ENCODE results near the gene RTBDN. TPM values are rescaled to one million over a fixed set of nuclear protein-coding genes. Genes with fewer than 3 reads are reported as not detected.

The RTBDN gene
- total and polyA plus RNA-seq, 10 of the 15 experiments (the other 5 are each of a cell fraction or from before 2014, with no cell fraction given), result 0.45 TPM; not detected in 9

GRCh38 chr19:12794971-12795381, 39.4 kb downstream of the RTBDN start (continued):
- no peak for TF ChIP-seq NR2C2 (IDR thresholded peaks at IDR 0.05; ENCODE audit: borderline replicate concordance, control insufficient read depth, insufficient read length, low read depth)
- TF ChIP-seq NFIC (IDR thresholded peaks at IDR 0.05; ENCODE audit: low read depth, low read length), result no peak
- TF ChIP-seq GABPA (IDR thresholded peaks at IDR 0.05; ENCODE audit: low read depth), result no peak
- TF ChIP-seq, protein P1, sequence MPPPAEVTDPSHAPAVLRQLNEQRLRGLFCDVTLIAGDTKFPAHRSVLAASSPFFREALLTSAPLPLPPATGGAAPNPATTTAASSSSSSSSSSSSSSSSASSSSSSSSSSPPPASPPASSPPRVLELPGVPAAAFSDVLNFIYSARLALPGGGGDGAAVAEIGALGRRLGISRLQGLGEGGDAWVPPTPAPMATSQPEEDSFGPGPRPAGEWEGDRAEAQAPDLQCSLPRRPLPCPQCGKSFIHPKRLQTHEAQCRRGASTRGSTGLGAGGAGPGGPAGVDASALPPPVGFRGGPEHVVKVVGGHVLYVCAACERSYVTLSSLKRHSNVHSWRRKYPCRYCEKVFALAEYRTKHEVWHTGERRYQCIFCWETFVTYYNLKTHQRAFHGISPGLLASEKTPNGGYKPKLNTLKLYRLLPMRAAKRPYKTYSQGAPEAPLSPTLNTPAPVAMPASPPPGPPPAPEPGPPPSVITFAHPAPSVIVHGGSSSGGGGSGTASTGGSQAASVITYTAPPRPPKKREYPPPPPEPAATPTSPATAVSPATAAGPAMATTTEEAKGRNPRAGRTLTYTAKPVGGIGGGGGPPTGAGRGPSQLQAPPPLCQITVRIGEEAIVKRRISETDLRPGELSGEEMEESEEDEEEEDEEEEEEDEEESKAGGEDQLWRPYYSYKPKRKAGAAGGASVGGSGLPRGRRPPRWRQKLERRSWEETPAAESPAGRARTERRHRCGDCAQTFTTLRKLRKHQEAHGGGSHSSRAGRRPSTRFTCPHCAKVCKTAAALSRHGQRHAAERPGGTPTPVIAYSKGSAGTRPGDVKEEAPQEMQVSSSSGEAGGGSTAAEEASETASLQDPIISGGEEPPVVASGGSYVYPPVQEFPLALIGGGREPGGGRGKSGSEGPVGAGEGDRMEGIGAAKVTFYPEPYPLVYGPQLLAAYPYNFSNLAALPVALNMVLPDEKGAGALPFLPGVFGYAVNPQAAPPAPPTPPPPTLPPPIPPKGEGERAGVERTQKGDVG (CRISPR knock-in tag; IDR thresholded peaks at IDR 0.05), result no peak
- TF ChIP-seq E2F8 (IDR thresholded peaks at IDR 0.05; ENCODE audit: low read depth, partially characterized antibody), result no peak
- TF ChIP-seq, protein P2, sequence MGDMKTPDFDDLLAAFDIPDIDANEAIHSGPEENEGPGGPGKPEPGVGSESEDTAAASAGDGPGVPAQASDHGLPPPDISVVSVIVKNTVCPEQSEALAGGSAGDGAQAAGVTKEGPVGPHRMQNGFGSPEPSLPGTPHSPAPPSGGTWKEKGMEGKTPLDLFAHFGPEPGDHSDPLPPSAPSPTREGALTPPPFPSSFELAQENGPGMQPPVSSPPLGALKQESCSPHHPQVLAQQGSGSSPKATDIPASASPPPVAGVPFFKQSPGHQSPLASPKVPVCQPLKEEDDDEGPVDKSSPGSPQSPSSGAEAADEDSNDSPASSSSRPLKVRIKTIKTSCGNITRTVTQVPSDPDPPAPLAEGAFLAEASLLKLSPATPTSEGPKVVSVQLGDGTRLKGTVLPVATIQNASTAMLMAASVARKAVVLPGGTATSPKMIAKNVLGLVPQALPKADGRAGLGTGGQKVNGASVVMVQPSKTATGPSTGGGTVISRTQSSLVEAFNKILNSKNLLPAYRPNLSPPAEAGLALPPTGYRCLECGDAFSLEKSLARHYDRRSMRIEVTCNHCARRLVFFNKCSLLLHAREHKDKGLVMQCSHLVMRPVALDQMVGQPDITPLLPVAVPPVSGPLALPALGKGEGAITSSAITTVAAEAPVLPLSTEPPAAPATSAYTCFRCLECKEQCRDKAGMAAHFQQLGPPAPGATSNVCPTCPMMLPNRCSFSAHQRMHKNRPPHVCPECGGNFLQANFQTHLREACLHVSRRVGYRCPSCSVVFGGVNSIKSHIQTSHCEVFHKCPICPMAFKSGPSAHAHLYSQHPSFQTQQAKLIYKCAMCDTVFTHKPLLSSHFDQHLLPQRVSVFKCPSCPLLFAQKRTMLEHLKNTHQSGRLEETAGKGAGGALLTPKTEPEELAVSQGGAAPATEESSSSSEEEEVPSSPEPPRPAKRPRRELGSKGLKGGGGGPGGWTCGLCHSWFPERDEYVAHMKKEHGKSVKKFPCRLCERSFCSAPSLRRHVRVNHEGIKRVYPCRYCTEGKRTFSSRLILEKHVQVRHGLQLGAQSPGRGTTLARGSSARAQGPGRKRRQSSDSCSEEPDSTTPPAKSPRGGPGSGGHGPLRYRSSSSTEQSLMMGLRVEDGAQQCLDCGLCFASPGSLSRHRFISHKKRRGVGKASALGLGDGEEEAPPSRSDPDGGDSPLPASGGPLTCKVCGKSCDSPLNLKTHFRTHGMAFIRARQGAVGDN (IDR thresholded peaks at IDR 0.05), result no peak
- TF ChIP-seq BHLHE40 (IDR thresholded peaks at IDR 0.05; ENCODE audit: borderline replicate concordance in 1 of 2, low read depth in 2 of 2, low read length in 1 of 2), result no peak
- TF ChIP-seq CHD1 (IDR thresholded peaks at IDR 0.05; ENCODE audit: low read depth, low read length), result no peak
